ENCODE measurements around the gene PSRC1. TPM values are rescaled to one million over a fixed set of nuclear protein-coding genes. Genes with fewer than 3 reads are reported as not detected.

Gene PSRC1
- total RNA-seq, 1 experiment from 2014 or later: 68.4 TPM

DNA sequence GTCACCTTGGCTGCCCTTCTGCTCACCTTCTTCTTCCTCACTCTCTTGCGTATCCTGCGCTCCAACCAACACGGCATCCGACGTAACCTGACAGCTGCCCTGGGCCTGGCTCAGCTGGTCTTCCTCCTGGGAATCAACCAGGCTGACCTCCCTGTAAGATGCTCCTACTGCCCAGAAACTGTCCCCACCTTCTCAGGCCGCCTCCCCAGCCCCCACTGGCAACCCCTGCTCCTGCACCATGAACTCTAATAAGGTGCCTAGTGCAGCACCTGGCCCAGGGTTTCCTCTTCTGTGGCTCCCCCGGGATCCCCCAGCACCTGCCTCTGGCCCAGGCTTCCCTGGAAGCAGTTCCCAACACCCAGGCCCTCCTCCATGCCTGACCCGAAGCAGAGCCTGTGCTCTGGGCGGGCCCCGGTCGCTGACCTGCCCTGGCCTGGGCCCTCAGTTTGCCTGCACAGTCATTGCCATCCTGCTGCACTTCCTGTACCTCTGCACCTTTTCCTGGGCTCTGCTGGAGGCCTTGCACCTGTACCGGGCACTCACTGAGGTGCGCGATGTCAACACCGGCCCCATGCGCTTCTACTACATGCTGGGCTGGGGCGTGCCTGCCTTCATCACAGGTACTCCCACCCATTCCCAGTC lies 12.8 kb downstream of the PSRC1 start:
- peaks cover 14% of the 10 kb centered on the region for H3K4me1 Mint-ChIP-seq
- H3K36me3 Mint-ChIP-seq: peaks cover 9% of the 10 kb centered on the region
- DNase-seq (ENCODE audit: low spot score) (no peak), ATAC-seq (no peak)
- no peak overlapping the region for H3K27ac Mint-ChIP-seq
- ChIA-PET CTCF (interaction anchor here (1.0 kb wide), 1 partner anchor 79 kb away, joined by 3 read pairs; no protein-coding TSS in a partner anchor), POLR2A (no interaction called here)
- no peak overlapping the region for H3K4me3 Mint-ChIP-seq
- no peaks in the 10 kb centered on the region for H3K27me3 Mint-ChIP-seq (ENCODE audit: low read depth)
- no peaks in the 10 kb centered on the region for H3K9me3 Mint-ChIP-seq
- TF ChIP-seq, protein P1, sequence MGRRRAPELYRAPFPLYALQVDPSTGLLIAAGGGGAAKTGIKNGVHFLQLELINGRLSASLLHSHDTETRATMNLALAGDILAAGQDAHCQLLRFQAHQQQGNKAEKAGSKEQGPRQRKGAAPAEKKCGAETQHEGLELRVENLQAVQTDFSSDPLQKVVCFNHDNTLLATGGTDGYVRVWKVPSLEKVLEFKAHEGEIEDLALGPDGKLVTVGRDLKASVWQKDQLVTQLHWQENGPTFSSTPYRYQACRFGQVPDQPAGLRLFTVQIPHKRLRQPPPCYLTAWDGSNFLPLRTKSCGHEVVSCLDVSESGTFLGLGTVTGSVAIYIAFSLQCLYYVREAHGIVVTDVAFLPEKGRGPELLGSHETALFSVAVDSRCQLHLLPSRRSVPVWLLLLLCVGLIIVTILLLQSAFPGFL (CRISPR knock-in tag; IDR thresholded peaks at IDR 0.05; ENCODE audit: borderline replicate concordance): no peak
- TF ChIP-seq ZNF263 (CRISPR knock-in tag; IDR thresholded peaks at IDR 0.05; ENCODE audit: low read depth) (no peak), TCF7 (CRISPR knock-in tag; IDR thresholded peaks at IDR 0.05; ENCODE audit: low read depth) (no peak), ZNF671 (CRISPR knock-in tag; IDR thresholded peaks at IDR 0.05) (no peak), HMGA2 (CRISPR knock-in tag; IDR thresholded peaks at IDR 0.05) (no peak), NR1H2 (CRISPR knock-in tag; IDR thresholded peaks at IDR 0.05) (no peak), EMX1 (CRISPR knock-in tag; IDR thresholded peaks at IDR 0.05) (no peak), RELA (CRISPR knock-in tag; IDR thresholded peaks at IDR 0.05; ENCODE audit: borderline replicate concordance) (no peak)
- TF ChIP-seq, protein P2, sequence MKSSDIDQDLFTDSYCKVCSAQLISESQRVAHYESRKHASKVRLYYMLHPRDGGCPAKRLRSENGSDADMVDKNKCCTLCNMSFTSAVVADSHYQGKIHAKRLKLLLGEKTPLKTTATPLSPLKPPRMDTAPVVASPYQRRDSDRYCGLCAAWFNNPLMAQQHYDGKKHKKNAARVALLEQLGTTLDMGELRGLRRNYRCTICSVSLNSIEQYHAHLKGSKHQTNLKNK (CRISPR knock-in tag; IDR thresholded peaks at IDR 0.05): no peak
- TF ChIP-seq, protein P3, sequence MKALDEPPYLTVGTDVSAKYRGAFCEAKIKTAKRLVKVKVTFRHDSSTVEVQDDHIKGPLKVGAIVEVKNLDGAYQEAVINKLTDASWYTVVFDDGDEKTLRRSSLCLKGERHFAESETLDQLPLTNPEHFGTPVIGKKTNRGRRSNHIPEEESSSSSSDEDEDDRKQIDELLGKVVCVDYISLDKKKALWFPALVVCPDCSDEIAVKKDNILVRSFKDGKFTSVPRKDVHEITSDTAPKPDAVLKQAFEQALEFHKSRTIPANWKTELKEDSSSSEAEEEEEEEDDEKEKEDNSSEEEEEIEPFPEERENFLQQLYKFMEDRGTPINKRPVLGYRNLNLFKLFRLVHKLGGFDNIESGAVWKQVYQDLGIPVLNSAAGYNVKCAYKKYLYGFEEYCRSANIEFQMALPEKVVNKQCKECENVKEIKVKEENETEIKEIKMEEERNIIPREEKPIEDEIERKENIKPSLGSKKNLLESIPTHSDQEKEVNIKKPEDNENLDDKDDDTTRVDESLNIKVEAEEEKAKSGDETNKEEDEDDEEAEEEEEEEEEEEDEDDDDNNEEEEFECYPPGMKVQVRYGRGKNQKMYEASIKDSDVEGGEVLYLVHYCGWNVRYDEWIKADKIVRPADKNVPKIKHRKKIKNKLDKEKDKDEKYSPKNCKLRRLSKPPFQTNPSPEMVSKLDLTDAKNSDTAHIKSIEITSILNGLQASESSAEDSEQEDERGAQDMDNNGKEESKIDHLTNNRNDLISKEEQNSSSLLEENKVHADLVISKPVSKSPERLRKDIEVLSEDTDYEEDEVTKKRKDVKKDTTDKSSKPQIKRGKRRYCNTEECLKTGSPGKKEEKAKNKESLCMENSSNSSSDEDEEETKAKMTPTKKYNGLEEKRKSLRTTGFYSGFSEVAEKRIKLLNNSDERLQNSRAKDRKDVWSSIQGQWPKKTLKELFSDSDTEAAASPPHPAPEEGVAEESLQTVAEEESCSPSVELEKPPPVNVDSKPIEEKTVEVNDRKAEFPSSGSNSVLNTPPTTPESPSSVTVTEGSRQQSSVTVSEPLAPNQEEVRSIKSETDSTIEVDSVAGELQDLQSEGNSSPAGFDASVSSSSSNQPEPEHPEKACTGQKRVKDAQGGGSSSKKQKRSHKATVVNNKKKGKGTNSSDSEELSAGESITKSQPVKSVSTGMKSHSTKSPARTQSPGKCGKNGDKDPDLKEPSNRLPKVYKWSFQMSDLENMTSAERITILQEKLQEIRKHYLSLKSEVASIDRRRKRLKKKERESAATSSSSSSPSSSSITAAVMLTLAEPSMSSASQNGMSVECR (CRISPR knock-in tag; IDR thresholded peaks at IDR 0.05; ENCODE audit: borderline replicate concordance): no peak
- TF ChIP-seq, protein P4, sequence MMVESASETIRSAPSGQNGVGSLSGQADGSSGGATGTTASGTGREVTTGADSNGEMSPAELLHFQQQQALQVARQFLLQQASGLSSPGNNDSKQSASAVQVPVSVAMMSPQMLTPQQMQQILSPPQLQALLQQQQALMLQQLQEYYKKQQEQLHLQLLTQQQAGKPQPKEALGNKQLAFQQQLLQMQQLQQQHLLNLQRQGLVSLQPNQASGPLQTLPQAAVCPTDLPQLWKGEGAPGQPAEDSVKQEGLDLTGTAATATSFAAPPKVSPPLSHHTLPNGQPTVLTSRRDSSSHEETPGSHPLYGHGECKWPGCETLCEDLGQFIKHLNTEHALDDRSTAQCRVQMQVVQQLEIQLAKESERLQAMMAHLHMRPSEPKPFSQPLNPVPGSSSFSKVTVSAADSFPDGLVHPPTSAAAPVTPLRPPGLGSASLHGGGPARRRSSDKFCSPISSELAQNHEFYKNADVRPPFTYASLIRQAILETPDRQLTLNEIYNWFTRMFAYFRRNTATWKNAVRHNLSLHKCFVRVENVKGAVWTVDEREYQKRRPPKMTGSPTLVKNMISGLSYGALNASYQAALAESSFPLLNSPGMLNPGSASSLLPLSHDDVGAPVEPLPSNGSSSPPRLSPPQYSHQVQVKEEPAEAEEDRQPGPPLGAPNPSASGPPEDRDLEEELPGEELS (CRISPR knock-in tag; IDR thresholded peaks at IDR 0.05): no peak
- TF ChIP-seq, protein P5, sequence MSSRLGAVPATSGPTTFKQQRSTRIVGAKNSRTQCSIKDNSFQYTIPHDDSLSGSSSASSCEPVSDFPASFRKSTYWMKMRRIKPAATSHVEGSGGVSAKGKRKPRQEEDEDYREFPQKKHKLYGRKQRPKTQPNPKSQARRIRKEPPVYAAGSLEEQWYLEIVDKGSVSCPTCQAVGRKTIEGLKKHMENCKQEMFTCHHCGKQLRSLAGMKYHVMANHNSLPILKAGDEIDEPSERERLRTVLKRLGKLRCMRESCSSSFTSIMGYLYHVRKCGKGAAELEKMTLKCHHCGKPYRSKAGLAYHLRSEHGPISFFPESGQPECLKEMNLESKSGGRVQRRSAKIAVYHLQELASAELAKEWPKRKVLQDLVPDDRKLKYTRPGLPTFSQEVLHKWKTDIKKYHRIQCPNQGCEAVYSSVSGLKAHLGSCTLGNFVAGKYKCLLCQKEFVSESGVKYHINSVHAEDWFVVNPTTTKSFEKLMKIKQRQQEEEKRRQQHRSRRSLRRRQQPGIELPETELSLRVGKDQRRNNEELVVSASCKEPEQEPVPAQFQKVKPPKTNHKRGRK (CRISPR knock-in tag; IDR thresholded peaks at IDR 0.05; ENCODE audit: borderline replicate concordance): no peak
- TF ChIP-seq, protein P6, sequence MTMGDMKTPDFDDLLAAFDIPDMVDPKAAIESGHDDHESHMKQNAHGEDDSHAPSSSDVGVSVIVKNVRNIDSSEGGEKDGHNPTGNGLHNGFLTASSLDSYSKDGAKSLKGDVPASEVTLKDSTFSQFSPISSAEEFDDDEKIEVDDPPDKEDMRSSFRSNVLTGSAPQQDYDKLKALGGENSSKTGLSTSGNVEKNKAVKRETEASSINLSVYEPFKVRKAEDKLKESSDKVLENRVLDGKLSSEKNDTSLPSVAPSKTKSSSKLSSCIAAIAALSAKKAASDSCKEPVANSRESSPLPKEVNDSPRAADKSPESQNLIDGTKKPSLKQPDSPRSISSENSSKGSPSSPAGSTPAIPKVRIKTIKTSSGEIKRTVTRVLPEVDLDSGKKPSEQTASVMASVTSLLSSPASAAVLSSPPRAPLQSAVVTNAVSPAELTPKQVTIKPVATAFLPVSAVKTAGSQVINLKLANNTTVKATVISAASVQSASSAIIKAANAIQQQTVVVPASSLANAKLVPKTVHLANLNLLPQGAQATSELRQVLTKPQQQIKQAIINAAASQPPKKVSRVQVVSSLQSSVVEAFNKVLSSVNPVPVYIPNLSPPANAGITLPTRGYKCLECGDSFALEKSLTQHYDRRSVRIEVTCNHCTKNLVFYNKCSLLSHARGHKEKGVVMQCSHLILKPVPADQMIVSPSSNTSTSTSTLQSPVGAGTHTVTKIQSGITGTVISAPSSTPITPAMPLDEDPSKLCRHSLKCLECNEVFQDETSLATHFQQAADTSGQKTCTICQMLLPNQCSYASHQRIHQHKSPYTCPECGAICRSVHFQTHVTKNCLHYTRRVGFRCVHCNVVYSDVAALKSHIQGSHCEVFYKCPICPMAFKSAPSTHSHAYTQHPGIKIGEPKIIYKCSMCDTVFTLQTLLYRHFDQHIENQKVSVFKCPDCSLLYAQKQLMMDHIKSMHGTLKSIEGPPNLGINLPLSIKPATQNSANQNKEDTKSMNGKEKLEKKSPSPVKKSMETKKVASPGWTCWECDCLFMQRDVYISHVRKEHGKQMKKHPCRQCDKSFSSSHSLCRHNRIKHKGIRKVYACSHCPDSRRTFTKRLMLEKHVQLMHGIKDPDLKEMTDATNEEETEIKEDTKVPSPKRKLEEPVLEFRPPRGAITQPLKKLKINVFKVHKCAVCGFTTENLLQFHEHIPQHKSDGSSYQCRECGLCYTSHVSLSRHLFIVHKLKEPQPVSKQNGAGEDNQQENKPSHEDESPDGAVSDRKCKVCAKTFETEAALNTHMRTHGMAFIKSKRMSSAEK (CRISPR knock-in tag; IDR thresholded peaks at IDR 0.05; ENCODE audit: borderline replicate concordance): no peak
- TF ChIP-seq, protein P7, sequence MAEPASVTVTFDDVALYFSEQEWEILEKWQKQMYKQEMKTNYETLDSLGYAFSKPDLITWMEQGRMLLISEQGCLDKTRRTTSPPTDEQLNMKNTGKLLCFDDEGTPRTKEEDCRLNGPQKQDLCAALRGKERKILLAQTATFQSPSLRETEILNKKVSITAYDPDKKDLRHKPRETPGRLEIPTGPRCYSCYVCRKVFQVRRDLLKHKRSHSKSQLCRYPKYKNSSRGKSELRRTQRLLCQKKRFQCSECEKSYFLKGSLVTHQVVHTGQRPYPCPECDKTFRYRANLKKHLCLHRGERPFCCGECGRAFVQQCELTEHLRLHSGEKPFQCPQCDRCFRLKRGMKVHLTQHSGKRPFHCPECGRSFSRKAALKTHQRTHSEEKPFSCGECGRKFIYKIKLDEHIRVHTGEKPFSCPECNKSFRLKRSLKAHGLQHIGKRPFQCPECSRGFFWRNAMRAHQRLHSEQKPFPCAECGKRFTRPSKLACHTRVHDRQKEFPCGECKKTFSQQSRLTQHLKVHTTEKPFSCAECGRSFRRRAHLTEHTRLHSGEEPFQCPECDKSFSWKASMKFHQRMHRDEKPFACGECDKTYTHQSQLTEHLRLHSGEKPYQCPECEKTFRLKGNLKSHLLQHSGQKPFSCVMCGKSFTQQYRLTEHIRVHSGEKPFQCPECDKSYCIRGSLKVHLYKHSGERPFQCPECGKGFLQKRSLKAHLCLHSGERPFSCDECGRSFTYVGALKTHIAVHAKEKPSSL (CRISPR knock-in tag; conservative IDR thresholded peaks at IDR 0.05): no peak
- TF ChIP-seq, protein P8, sequence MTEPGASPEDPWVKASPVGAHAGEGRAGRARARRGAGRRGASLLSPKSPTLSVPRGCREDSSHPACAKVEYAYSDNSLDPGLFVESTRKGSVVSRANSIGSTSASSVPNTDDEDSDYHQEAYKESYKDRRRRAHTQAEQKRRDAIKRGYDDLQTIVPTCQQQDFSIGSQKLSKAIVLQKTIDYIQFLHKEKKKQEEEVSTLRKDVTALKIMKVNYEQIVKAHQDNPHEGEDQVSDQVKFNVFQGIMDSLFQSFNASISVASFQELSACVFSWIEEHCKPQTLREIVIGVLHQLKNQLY (CRISPR knock-in tag; IDR thresholded peaks at IDR 0.05): no peak
- TF ChIP-seq, protein P9, sequence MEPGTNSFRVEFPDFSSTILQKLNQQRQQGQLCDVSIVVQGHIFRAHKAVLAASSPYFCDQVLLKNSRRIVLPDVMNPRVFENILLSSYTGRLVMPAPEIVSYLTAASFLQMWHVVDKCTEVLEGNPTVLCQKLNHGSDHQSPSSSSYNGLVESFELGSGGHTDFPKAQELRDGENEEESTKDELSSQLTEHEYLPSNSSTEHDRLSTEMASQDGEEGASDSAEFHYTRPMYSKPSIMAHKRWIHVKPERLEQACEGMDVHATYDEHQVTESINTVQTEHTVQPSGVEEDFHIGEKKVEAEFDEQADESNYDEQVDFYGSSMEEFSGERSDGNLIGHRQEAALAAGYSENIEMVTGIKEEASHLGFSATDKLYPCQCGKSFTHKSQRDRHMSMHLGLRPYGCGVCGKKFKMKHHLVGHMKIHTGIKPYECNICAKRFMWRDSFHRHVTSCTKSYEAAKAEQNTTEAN (CRISPR knock-in tag; IDR thresholded peaks at IDR 0.05): no peak
